ENCODE results near the gene SNAI1.

DNA sequence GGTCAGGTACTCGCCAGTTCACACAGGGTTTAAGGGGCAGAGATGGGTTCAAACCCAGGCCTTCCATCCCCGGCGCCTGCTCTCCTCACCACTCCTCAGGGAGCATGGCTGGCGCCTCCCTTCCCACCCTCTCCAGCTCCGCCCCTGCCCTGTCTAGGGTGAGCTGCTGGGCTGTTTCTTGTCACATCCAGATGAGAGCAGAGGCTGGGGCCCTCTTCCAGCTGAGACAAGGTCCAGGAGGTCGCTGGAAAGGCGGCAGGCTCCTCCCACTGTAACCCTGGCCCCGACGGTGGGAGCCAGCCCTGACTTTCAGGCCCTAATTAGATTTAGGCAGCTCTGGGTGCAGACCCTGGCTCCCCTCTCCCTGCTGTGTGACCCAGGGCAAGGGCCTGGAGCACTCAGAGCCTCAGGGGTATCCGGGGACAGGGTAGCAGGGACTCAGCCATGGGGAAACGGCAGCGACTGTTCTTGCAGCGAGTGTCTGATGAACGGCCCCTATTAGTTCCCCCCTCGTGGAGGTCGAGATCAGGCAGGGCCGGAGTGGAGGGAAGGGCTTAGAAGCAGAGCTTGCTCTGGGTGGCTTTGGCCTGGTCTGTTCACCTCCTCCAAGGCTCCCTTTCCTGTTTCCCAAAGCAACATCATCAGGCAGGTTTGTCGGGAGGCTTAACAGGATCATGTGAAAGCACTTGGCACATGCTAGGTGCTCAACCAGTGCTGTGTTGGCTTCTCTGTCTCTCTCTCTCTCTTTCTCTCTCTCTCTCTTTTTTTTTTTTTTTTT, 33.4 kb downstream of the SNAI1 start:
- TF ChIP-seq, protein P1, sequence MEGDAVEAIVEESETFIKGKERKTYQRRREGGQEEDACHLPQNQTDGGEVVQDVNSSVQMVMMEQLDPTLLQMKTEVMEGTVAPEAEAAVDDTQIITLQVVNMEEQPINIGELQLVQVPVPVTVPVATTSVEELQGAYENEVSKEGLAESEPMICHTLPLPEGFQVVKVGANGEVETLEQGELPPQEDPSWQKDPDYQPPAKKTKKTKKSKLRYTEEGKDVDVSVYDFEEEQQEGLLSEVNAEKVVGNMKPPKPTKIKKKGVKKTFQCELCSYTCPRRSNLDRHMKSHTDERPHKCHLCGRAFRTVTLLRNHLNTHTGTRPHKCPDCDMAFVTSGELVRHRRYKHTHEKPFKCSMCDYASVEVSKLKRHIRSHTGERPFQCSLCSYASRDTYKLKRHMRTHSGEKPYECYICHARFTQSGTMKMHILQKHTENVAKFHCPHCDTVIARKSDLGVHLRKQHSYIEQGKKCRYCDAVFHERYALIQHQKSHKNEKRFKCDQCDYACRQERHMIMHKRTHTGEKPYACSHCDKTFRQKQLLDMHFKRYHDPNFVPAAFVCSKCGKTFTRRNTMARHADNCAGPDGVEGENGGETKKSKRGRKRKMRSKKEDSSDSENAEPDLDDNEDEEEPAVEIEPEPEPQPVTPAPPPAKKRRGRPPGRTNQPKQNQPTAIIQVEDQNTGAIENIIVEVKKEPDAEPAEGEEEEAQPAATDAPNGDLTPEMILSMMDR (IDR thresholded peaks at IDR 0.05; ENCODE audit: borderline replicate concordance, extremely low read depth, low read length, poor library complexity, severe bottlenecking) = no peak
- no peak for TF ChIP-seq EZH2 (IDR thresholded peaks at IDR 0.05; ENCODE audit: borderline replicate concordance, low read depth, low read length, severe bottlenecking)

All from DND-41 (cell line).